Uterus (tissue), 2 donors: Measurements from ENCODE around the gene TANC1.

Experiments used
- POLR2A ChIP-seq, 2 donors: fragments of 450-650 bp; IDR thresholded peaks; one replicate each; pipeline ENCODE4 v1.6.1; 2016; ENCODE audit warnings: antibody characterized with exemption in 2 of 2, mild to moderate bottlenecking in 1 of 2, moderate library complexity in 1 of 2
- TF ChIP-seq, protein P1 (sequence below), 4 experiments: fragments of 200-600 bp in 2 of 4; fragments of 450-650 bp in 2 of 4; sonication (generic) in 2 of 4; IDR thresholded peaks; one replicate each; pipeline ENCODE4 v1.5.1; 2016 to 2019; ENCODE audit warnings: antibody characterized with exemption in 4 of 4, mild to moderate bottlenecking in 2 of 4, moderate library complexity in 1 of 4

DNA sequence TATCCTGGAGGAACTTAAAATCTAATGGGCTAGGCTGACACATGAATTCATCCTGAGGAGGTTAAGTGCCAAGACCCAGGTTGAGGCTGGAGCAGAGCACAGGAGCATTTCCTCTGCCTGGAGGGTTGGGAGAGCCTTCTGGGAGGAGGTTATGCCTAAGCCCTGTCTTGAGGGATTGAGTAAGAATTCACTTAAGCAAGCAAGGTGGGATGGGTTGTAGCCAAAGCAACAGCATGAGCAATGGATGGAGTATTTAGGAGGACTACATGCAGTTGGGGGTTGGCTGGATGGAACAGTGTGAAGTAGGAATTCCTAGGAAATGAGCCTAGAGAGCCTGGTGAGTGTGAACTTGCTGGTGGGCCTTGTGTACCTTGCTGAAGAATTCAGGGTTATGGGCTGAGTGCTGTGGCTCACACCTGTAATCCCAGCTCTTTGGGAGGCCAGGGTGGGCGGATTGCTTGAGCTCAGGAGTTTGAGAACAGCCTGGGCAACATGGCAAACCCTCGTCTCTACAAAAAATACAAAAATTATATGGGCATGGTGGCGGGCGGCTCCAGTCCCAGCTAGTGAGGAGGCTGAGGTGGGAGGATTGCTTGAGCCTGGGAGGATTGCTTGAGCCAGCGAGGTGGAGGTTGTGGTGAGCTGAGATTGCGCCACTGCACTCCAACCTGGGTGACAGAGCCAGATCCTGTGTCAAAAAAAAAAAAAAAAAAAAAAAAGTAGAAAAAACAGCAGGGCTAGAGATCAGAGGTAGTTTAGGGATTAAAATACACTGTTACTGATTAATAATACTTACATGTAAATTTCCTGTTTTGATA, 22.2 kb downstream of the TANC1 start:
- TF ChIP-seq, protein P1, sequence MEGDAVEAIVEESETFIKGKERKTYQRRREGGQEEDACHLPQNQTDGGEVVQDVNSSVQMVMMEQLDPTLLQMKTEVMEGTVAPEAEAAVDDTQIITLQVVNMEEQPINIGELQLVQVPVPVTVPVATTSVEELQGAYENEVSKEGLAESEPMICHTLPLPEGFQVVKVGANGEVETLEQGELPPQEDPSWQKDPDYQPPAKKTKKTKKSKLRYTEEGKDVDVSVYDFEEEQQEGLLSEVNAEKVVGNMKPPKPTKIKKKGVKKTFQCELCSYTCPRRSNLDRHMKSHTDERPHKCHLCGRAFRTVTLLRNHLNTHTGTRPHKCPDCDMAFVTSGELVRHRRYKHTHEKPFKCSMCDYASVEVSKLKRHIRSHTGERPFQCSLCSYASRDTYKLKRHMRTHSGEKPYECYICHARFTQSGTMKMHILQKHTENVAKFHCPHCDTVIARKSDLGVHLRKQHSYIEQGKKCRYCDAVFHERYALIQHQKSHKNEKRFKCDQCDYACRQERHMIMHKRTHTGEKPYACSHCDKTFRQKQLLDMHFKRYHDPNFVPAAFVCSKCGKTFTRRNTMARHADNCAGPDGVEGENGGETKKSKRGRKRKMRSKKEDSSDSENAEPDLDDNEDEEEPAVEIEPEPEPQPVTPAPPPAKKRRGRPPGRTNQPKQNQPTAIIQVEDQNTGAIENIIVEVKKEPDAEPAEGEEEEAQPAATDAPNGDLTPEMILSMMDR (IDR thresholded peaks at IDR 0.05) = no peak
- no peak for TF ChIP-seq POLR2A (IDR thresholded peaks at IDR 0.05)
